SK-N-SH (cell line): ENCODE data around the gene GNA14. TPM values are rescaled to one million over a fixed set of nuclear protein-coding genes. Genes with fewer than 3 reads are reported as not detected.
A peak's percentile ranks its signal among the peaks of the same experiment; 100 is the strongest.

Experiments
- CTCF ChIA-PET: fragments of 300-600, 350-600 bp; formaldehyde crosslinking; extraction: SDS; loops from one replicate; lab custom pipeline; 2021; lab: Yijun Ruan, JAX
- POLR2A ChIA-PET: fragments of 350-600 bp; sonication (Branson Sonifier 250); formaldehyde crosslinking; extraction: SDS; loops from one replicate; lab custom pipeline; 2020; ENCODE audit warnings: antibody characterized with exemption, inconsistent platforms; lab: Yijun Ruan, JAX
- DNase-seq: peaks from one replicate; pipeline ENCODE4 v3.0.0; 2012
- H2AFZ ChIP-seq: fragments of 200-600 bp; sonication (generic); 2 replicates; pipeline ENCODE4 v1.8.1; 2016; ENCODE audit warnings: antibody characterized with exemption, mild to moderate bottlenecking, low read depth
- H3F3A ChIP-seq: fragments of 200-600 bp; sonication (generic); replicated peaks from 2 replicates; pipeline ENCODE3; 2016; ENCODE audit warnings: antibody characterized with exemption, mild to moderate bottlenecking; ENCODE audit not compliant: insufficient read depth
- H3K27ac ChIP-seq, 2 experiments: fragments of 200-500 bp in 1 of 2; fragments of 200-600 bp in 1 of 2; sonication (Bioruptor generic) in 1 of 2; sonication (generic), shearing (Covaris generic) in 1 of 2; 2 replicates each; pipeline versions ENCODE4 v1.5.1 to v1.6.1; 2014 to 2016; ENCODE audit warnings: low read depth in 2 of 2, inconsistent platforms in 1 of 2, low read length in 1 of 2, mild to moderate bottlenecking in 1 of 2, mixed read lengths in 1 of 2
- H3K27me3 ChIP-seq: fragments of 200-600 bp; sonication (generic), shearing (Covaris generic); 2 replicates; pipeline ENCODE4 v1.6.1; 2016; ENCODE audit warnings: mixed run types; ENCODE audit not compliant: insufficient read depth
- H3K36me3 ChIP-seq, 2 experiments: fragments of 200-500 bp in 1 of 2; fragments of 200-600 bp in 1 of 2; sonication (Bioruptor generic) in 1 of 2; sonication (generic) in 1 of 2; replicated peaks in 1 of 2; 2 replicates each; pipeline versions ENCODE3 to v1.5.1; 2014 to 2016; ENCODE audit warnings: low read length in 1 of 2, mild to moderate bottlenecking in 1 of 2; ENCODE audit not compliant: insufficient read depth in 2 of 2, control insufficient read depth in 1 of 2
- H3K4me1 ChIP-seq, 2 experiments: fragments of 200-500 bp in 1 of 2; fragments of 200-600 bp in 1 of 2; sonication (Bioruptor generic) in 1 of 2; sonication (generic), shearing (Covaris generic) in 1 of 2; 2 replicates each; pipeline versions ENCODE4 v1.5.1 to v1.6.1; 2014 to 2016; ENCODE audit warnings: low read depth in 1 of 2, low read length in 1 of 2, mixed run types in 1 of 2; ENCODE audit not compliant: insufficient read depth in 2 of 2, control insufficient read depth in 1 of 2
- H3K4me2 ChIP-seq: fragments of 200-600 bp; sonication (generic), shearing (Covaris generic); 2 replicates; pipeline ENCODE4 v1.6.1; 2017; ENCODE audit warnings: mixed run types
- H3K4me3 ChIP-seq, 2 experiments: fragments of 200-500 bp in 1 of 2; fragments of 200-600 bp in 1 of 2; sonication (Bioruptor generic) in 1 of 2; sonication (generic), shearing (Covaris generic) in 1 of 2; 2 replicates each; pipeline versions ENCODE4 v1.5.1 to v1.8.1; 2014 to 2016; ENCODE audit warnings: low read depth in 2 of 2, inconsistent platforms in 1 of 2, low read length in 1 of 2, mild to moderate bottlenecking in 1 of 2, mixed read lengths in 1 of 2, moderate library complexity in 1 of 2
- H3K79me2 ChIP-seq: fragments of 200-600 bp; sonication (generic); 2 replicates; pipeline ENCODE4 v1.8.1; 2017; ENCODE audit warnings: mild to moderate bottlenecking; ENCODE audit not compliant: insufficient read depth
- H3K9ac ChIP-seq: fragments of 200-600 bp; sonication (generic); 2 replicates; pipeline ENCODE4 v1.6.1; 2017; ENCODE audit warnings: mixed run types
- H3K9me2 ChIP-seq: fragments of 200-600 bp; sonication (generic); 2 replicates; pipeline ENCODE4 v1.6.1; 2017; ENCODE audit warnings: mixed run types
- H3K9me3 ChIP-seq: fragments of 200-600 bp; sonication (generic); 2 replicates; pipeline ENCODE4 v1.6.1; 2017; ENCODE audit warnings: mixed run types, mild to moderate bottlenecking, moderate library complexity
- H4K20me1 ChIP-seq: fragments of 200-600 bp; sonication (generic); 2 replicates; pipeline ENCODE4 v1.6.1; 2017; ENCODE audit warnings: mild to moderate bottlenecking, mixed run types; ENCODE audit not compliant: insufficient read depth
- CHD2 ChIP-seq: fragments of 150-350 bp; IDR thresholded peaks from 2 replicates; pipeline ENCODE4 v1.6.1; 2018; ENCODE audit warnings: low read length; ENCODE audit not compliant: partially characterized antibody
- EP300 ChIP-seq, 2 experiments: IDR thresholded peaks; 2 replicates each; pipeline versions ENCODE4 v1.4.0 to v1.6.1; 2012; ENCODE audit warnings: borderline replicate concordance in 1 of 2, low read depth in 1 of 2, low read length in 1 of 2
- EZH2phosphoT487 ChIP-seq: fragments of 200-600 bp; sonication (generic); IDR thresholded peaks from 2 replicates; pipeline ENCODE4 v1.6.1; 2017; ENCODE audit warnings: low read depth, mixed run types, mild to moderate bottlenecking, antibody characterized with exemption, moderate library complexity, borderline replicate concordance
- FOSL2 ChIP-seq: IDR thresholded peaks from 2 replicates; pipeline ENCODE4 v1.4.0; 2012; ENCODE audit warnings: low read depth, mild to moderate bottlenecking, moderate library complexity, borderline replicate concordance
- FOXJ3 ChIP-seq: sonication (generic); formaldehyde crosslinking; IDR thresholded peaks from 2 replicates; pipeline ENCODE4 v1.5.1; 2020; ENCODE audit warnings: mild to moderate bottlenecking, missing genetic modification reagents
- JUND ChIP-seq: IDR thresholded peaks from 2 replicates; pipeline ENCODE4 v1.4.0; 2012
- MEF2A ChIP-seq: IDR thresholded peaks from 2 replicates; pipeline ENCODE4 v1.4.0; 2012; ENCODE audit warnings: low read depth, borderline replicate concordance
- NFIC ChIP-seq: IDR thresholded peaks from 2 replicates; pipeline ENCODE4 v1.4.0; 2012; ENCODE audit warnings: borderline replicate concordance
- POLR2AphosphoS5 ChIP-seq: IDR thresholded peaks from 2 replicates; pipeline ENCODE4 v1.6.1; 2012; ENCODE audit warnings: low read depth, low read length
- RAD21 ChIP-seq: IDR thresholded peaks from 2 replicates; pipeline ENCODE4 v1.6.1; 2012; ENCODE audit warnings: mild to moderate bottlenecking, low read length
- RCOR1 ChIP-seq: fragments of 150-350 bp; IDR thresholded peaks from 2 replicates; pipeline ENCODE4 v1.6.1; 2017; ENCODE audit warnings: antibody characterized with exemption, low read length
- RFX5 ChIP-seq: IDR thresholded peaks from 2 replicates; pipeline ENCODE4 v1.6.1; 2012; ENCODE audit warnings: mild to moderate bottlenecking, improper control_type of control experiment, low read length
- RXRA ChIP-seq: IDR thresholded peaks from 2 replicates; pipeline ENCODE4 v1.4.0; 2012; ENCODE audit warnings: low read depth, mild to moderate bottlenecking, borderline replicate concordance
- SIN3A ChIP-seq: IDR thresholded peaks from 2 replicates; pipeline ENCODE4 v1.6.1; 2012; ENCODE audit warnings: low read depth, mild to moderate bottlenecking, low read length, moderate library complexity, borderline replicate concordance
- SMC3 ChIP-seq: IDR thresholded peaks from 2 replicates; pipeline ENCODE4 v1.6.1; 2012; ENCODE audit warnings: low read depth, low read length, improper control_type of control experiment
- TEAD4 ChIP-seq: IDR thresholded peaks from 2 replicates; pipeline ENCODE4 v1.4.0; 2012; ENCODE audit warnings: mild to moderate bottlenecking, borderline replicate concordance; ENCODE audit not compliant: insufficient read depth
- WGBS: methylation state at CpG from one replicate; pipeline ENCODE4 v1.1.6; 2017; ENCODE audit warnings: low lambda C conversion rate; 5-methylcytosine and 5-hydroxymethylcytosine counted together
- polyA plus RNA-seq, 3 experiments: library from polyadenylated mRNA; depleted of rRNA; stranded (reverse); fragments of >200 nt; gene quantifications; 2 replicates each; pipeline ENCODE4 v1.2.3, GENCODE V29; 2012
- TF ChIP-seq, protein P1 (sequence below): IDR thresholded peaks from 2 replicates; pipeline ENCODE4 v1.4.0; 2012; ENCODE audit warnings: low read depth, borderline replicate concordance
- TF ChIP-seq, protein P2 (sequence below): IDR thresholded peaks from 2 replicates; pipeline ENCODE4 v1.6.1; 2012; ENCODE audit warnings: mild to moderate bottlenecking, low read depth, low read length, moderate library complexity
- TF ChIP-seq, protein P3 (sequence below): fragments of 150-350 bp; IDR thresholded peaks from 2 replicates; pipeline ENCODE4 v1.6.1; 2016; ENCODE audit warnings: mild to moderate bottlenecking, low read depth, low read length
- TF ChIP-seq, protein P4 (sequence below): fragments of 150-350 bp; IDR thresholded peaks from 2 replicates; pipeline ENCODE4 v1.6.1; 2017; ENCODE audit warnings: antibody characterized with exemption, low read length, low read depth, borderline replicate concordance

Gene GNA14
- polyA plus RNA-seq, 1 of the 3 experiments (the other 2 are of a cell fraction) = 0.15 TPM

DNA sequence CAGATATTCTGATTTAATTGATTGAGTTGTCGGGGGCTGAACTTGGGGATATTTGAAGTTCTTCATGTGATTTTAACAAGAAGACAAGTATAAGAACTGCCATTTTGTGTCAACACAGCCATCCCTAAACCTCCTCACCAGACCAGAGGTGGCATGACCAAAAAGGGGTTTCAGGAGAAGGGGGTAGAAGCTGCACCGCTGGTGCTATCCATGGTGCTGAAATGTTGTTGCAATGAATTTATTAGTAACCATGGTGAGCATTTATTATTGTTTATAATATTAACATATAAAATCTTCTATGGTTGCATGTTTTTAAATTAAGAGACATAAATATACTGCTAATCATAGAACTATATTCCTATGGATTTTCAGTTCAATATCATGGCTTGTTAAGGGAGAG, 72.3 kb downstream of the GNA14 start:
- TF ChIP-seq, protein P1, sequence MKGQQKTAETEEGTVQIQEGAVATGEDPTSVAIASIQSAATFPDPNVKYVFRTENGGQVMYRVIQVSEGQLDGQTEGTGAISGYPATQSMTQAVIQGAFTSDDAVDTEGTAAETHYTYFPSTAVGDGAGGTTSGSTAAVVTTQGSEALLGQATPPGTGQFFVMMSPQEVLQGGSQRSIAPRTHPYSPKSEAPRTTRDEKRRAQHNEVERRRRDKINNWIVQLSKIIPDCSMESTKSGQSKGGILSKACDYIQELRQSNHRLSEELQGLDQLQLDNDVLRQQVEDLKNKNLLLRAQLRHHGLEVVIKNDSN = no peak
- no peak for TF ChIP-seq EZH2phosphoT487
- TF ChIP-seq RXRA = no peak
- TF ChIP-seq, protein P2, sequence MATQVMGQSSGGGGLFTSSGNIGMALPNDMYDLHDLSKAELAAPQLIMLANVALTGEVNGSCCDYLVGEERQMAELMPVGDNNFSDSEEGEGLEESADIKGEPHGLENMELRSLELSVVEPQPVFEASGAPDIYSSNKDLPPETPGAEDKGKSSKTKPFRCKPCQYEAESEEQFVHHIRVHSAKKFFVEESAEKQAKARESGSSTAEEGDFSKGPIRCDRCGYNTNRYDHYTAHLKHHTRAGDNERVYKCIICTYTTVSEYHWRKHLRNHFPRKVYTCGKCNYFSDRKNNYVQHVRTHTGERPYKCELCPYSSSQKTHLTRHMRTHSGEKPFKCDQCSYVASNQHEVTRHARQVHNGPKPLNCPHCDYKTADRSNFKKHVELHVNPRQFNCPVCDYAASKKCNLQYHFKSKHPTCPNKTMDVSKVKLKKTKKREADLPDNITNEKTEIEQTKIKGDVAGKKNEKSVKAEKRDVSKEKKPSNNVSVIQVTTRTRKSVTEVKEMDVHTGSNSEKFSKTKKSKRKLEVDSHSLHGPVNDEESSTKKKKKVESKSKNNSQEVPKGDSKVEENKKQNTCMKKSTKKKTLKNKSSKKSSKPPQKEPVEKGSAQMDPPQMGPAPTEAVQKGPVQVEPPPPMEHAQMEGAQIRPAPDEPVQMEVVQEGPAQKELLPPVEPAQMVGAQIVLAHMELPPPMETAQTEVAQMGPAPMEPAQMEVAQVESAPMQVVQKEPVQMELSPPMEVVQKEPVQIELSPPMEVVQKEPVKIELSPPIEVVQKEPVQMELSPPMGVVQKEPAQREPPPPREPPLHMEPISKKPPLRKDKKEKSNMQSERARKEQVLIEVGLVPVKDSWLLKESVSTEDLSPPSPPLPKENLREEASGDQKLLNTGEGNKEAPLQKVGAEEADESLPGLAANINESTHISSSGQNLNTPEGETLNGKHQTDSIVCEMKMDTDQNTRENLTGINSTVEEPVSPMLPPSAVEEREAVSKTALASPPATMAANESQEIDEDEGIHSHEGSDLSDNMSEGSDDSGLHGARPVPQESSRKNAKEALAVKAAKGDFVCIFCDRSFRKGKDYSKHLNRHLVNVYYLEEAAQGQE = peak; percentile 97
- TF ChIP-seq MEF2A = no peak
- Histone ChIP-seq H3K27me3 (no peaks in the 10 kb centered on the region), H3K79me2 (no peaks in the 10 kb centered on the region), H3K4me3 (no peak overlapping the region), H4K20me1 (no peaks in the 10 kb centered on the region), H3F3A (no peaks in the 10 kb centered on the region), H3K9me3 (no peaks in the 10 kb centered on the region), H3K36me3 (no peaks in the 10 kb centered on the region), H3K4me1 (no peaks in the 10 kb centered on the region), H3K27ac (no peak overlapping the region), H3K9ac (no peak overlapping the region), H3K9me2 (no peaks in the 10 kb centered on the region), H3K4me2 (no peak overlapping the region), H2AFZ (no peak overlapping the region)
- ChIA-PET POLR2A (no interaction called here), CTCF (interaction anchor here (0.9 kb wide), 1 partner anchor 13 kb away, joined by 3 read pairs; no protein-coding TSS in a partner anchor)
- WGBS = 56% methylated on average over 2 of the region's 2 CpGs
- DNase-seq = no peak

DNA sequence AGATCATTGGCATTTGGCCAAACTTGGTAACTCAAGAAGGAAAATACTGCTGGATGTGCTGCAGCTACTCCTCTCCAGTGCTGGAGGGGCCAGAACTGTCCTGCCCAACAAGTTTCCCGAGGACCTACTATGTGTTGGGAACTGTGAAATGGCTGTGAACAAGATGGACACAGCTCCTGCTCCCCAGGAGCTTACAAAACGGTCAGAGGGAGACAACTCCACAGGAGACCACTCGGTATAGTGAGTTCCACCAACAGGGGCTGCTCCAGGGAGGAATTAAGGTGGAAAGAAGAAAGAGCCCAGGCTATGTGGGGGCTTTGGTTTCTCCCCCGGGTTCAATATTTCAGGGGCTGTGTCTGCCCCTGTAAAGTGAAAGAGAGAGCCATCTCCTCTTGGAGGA, 78.8 kb downstream of the GNA14 start:
- WGBS = 53% methylated on average over 4 of the region's 4 CpGs
- CTCF ChIA-PET = interaction anchor here (0.9 to 1.7 kb wide), 2 partner anchors 111 to 136 kb away, joined by 3 to 4 read pairs; no protein-coding TSS in a partner anchor
- no peaks in the 10 kb centered on the region for H3K9me2 ChIP-seq

More for the DNA sequence above, 78.8 kb downstream of the GNA14 start:
- POLR2A ChIA-PET = no interaction called here
- Histone ChIP-seq H3K4me2 (no peak overlapping the region), H3K9ac (no peak overlapping the region), H3K27ac (no peak overlapping the region), H3F3A (no peaks in the 10 kb centered on the region), H3K4me1 (no peaks in the 10 kb centered on the region; a peak in 1 of 4 replicates), H2AFZ (no peak overlapping the region), H3K79me2 (no peaks in the 10 kb centered on the region), H3K9me3 (no peaks in the 10 kb centered on the region), H4K20me1 (no peaks in the 10 kb centered on the region), H3K27me3 (no peaks in the 10 kb centered on the region), H3K4me3 (no peak overlapping the region), H3K36me3 (no peaks in the 10 kb centered on the region)
- TF ChIP-seq RCOR1 = no peak
- TF ChIP-seq, protein P3, sequence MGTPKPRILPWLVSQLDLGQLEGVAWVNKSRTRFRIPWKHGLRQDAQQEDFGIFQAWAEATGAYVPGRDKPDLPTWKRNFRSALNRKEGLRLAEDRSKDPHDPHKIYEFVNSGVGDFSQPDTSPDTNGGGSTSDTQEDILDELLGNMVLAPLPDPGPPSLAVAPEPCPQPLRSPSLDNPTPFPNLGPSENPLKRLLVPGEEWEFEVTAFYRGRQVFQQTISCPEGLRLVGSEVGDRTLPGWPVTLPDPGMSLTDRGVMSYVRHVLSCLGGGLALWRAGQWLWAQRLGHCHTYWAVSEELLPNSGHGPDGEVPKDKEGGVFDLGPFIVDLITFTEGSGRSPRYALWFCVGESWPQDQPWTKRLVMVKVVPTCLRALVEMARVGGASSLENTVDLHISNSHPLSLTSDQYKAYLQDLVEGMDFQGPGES = no peak
- no peak for TF ChIP-seq RFX5
- TF ChIP-seq NFIC = no peak
- no peak for TF ChIP-seq CHD2
- no peak for TF ChIP-seq SIN3A
- no peak for TF ChIP-seq MEF2A
- no peak for TF ChIP-seq FOXJ3 (CRISPR knock-in tag)
- TF ChIP-seq, protein P1 = no peak
- no peak for TF ChIP-seq EP300 (IDR thresholded peaks at IDR 0.05; ENCODE audit: borderline replicate concordance in 1 of 2, low read depth in 1 of 2, low read length in 1 of 2)
- TF ChIP-seq POLR2AphosphoS5 = no peak
- TF ChIP-seq, protein P4, sequence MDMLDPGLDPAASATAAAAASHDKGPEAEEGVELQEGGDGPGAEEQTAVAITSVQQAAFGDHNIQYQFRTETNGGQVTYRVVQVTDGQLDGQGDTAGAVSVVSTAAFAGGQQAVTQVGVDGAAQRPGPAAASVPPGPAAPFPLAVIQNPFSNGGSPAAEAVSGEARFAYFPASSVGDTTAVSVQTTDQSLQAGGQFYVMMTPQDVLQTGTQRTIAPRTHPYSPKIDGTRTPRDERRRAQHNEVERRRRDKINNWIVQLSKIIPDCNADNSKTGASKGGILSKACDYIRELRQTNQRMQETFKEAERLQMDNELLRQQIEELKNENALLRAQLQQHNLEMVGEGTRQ = no peak
- no peak for TF ChIP-seq RAD21
- no peak for TF ChIP-seq SMC3
- TF ChIP-seq TEAD4 = no peak
- no peak for TF ChIP-seq FOSL2
- no peak for TF ChIP-seq JUND
- no peak for DNase-seq
